RWPE1 (cell line): ENCODE results near the gene CDK5.

Source experiments
- CTCF ChIA-PET: fragments of 350-600 bp; sonication (Branson Sonifier 250); formaldehyde crosslinking; extraction: SDS; loops from one replicate; lab custom pipeline; 2021; lab: Yijun Ruan, JAX
- POLR2A ChIA-PET: fragments of 400-600 bp; formaldehyde crosslinking; extraction: SDS; loops from one replicate; lab custom pipeline; 2020; ENCODE audit warnings: antibody characterized with exemption; ENCODE audit not compliant: low non-redundant PET; lab: Yijun Ruan, JAX
- DNase-seq: peaks from one replicate; pipeline ENCODE4 v3.0.0; 2012; ENCODE audit warnings: low spot score
- H3K27ac ChIP-seq: fragments of 450-650 bp; 2 replicates; pipeline ENCODE4 v1.5.1; 2017
- TF ChIP-seq, protein P1 (sequence below): fragments of 450-650 bp; conservative IDR thresholded peaks from 2 replicates; pipeline ENCODE4 v1.5.1; 2017; ENCODE audit warnings: low read depth, mild to moderate bottlenecking

The CDK5 gene

DNA sequence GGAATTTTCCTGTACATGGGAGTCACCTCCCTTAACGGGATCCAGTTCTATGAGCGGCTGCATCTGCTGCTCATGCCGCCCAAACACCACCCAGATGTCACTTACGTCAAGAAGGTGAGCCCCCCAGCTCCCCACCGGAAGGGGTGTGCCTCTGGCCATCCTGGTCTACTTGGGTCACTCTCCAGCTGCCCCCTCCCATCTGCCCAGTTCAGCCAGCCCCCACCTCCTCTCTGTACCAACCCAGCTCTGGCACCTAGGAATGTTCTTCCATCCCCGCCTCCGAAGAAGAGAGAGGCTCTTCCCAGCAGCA is 17.9 kb upstream of the CDK5 start:
- DNase-seq: no peak
- CTCF ChIA-PET: no interaction called here
- peak overlapping the region; percentile 99 for H3K27ac ChIP-seq
- TF ChIP-seq, protein P1, sequence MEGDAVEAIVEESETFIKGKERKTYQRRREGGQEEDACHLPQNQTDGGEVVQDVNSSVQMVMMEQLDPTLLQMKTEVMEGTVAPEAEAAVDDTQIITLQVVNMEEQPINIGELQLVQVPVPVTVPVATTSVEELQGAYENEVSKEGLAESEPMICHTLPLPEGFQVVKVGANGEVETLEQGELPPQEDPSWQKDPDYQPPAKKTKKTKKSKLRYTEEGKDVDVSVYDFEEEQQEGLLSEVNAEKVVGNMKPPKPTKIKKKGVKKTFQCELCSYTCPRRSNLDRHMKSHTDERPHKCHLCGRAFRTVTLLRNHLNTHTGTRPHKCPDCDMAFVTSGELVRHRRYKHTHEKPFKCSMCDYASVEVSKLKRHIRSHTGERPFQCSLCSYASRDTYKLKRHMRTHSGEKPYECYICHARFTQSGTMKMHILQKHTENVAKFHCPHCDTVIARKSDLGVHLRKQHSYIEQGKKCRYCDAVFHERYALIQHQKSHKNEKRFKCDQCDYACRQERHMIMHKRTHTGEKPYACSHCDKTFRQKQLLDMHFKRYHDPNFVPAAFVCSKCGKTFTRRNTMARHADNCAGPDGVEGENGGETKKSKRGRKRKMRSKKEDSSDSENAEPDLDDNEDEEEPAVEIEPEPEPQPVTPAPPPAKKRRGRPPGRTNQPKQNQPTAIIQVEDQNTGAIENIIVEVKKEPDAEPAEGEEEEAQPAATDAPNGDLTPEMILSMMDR: no peak
- POLR2A ChIA-PET: no interaction called here

DNA sequence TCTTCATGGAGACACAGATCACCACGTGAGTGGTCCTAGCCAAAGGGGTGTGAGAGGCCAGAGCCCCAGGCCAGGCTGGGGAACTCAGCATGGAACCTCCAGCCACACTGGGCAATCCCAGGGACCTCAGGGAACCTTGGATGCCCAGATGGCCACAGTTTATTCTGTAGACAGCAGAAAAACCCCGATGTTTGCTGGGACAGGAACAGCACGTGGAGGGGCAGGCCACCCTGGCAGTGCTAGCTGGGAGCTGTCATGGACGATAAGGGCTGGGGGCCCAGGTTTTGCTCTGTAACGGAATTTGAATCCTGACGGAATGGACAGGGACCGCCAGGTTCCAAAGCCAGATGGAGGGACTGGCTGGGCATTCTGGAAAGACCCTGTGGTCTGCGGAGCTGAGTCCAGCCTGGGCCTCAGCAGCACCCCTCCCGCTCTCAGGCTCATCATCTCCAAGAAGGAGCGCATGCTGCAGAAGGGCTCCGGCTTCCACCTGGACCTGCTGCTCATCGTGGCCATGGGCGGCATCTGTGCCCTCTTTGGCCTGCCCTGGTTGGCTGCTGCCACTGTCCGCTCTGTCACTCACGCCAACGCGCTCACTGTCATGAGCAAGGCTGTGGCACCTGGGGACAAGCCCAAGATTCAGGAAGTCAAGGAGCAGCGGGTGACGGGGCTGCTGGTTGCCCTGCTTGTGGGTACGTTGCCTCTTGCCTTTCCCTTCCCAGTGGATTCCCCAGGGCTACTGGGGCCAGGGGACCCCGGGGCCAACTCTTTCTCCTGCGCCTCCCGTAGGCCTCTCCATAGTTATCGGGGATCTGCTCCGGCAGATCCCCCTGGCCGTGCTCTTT is 17.3 kb upstream of the CDK5 start:
- peak overlapping the region; percentile 99 for H3K27ac ChIP-seq
- no peak for DNase-seq
- TF ChIP-seq, protein P1: no peak
- POLR2A ChIA-PET: no interaction called here
- CTCF ChIA-PET: interaction anchor here (0.6 kb wide), 1 partner anchor 46 kb away, joined by 3 read pairs; no protein-coding TSS in a partner anchor

DNA sequence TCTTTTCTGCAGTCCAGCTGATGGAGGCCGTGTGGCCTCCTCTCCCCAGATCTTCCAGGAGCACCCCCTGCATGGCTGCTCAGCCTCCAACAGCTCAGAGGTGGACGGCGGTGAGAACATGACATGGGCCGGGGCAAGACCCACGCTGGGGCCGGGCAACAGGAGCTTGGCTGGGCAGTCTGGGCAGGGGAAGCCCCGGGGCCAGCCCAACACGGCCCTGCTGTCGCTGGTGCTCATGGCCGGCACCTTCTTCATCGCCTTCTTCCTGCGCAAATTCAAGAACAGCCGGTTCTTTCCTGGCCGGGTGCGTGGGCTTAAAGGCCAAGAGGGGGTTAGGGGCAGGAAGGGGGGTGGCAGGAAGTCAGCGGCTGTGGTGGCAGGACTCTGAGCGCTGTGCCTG is 16.3 kb upstream of the CDK5 start:
- TF ChIP-seq, protein P1: no peak
- ChIA-PET CTCF (interaction anchor here (1.2 kb wide), 1 partner anchor 37 kb away, joined by 5 read pairs; no protein-coding TSS in a partner anchor), POLR2A (no interaction called here)
- no peak for DNase-seq
- H3K27ac ChIP-seq: peak overlapping the region; percentile 99

DNA sequence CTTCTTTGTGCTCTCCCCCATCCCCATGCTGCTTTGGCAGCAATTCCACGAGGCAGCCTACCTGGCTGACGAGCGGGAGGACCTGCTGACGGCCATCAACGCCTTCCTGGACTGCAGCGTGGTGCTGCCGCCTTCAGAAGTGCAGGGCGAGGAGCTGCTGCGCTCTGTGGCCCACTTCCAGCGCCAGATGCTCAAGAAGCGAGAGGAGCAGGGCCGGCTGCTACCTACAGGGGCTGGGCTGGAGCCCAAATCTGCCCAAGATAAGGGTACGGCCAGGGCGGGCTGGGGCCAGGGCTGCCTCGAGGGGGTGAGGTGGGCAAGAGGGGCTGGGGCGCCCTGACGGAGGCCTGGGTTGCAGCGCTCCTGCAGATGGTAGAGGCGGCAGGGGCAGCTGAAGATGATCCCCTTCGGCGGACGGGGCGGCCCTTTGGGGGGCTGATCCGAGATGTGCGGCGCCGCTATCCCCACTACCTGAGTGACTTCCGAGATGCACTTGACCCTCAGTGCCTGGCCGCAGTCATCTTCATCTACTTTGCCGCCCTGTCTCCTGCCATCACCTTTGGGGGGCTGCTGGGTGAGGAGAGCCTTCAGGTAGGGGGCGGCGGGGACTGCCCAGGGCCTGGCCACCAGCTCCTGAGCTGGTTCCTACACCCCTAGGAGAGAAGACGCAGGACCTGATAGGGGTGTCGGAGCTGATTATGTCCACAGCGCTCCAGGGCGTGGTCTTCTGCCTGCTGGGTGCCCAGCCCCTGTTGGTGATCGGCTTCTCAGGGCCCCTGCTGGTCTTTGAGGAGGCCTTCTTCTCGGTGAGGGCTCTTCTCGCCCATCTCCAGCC is 13.6 kb upstream of the CDK5 start:
- POLR2A ChIA-PET: no interaction called here
- DNase-seq: no peak
- TF ChIP-seq, protein P1: no peak
- peak overlapping the region; percentile 99 for H3K27ac ChIP-seq
- CTCF ChIA-PET: no interaction called here

DNA sequence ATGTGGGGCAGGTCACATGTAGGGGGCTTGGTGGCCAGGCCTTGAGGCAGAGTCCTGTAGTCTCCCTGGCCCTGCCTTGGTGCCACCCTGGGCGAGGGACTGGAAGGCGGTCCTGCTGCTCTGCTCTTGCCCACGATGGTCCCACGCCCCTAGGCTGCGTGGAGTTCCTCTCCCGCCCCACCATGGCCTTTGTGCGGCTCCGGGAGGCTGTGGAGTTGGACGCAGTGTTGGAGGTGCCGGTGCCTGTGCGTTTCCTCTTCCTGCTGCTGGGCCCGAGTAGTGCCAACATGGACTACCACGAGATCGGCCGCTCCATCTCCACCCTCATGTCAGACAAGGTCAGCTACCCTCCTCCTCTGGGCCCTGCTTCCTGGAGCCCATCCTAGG is 12.9 kb upstream of the CDK5 start:
- POLR2A ChIA-PET: no interaction called here
- TF ChIP-seq, protein P1: no peak
- CTCF ChIA-PET: no interaction called here
- no peak for DNase-seq
- peak overlapping the region; percentile 99; the same call in 1 of the 2 replicates for H3K27ac ChIP-seq

DNA sequence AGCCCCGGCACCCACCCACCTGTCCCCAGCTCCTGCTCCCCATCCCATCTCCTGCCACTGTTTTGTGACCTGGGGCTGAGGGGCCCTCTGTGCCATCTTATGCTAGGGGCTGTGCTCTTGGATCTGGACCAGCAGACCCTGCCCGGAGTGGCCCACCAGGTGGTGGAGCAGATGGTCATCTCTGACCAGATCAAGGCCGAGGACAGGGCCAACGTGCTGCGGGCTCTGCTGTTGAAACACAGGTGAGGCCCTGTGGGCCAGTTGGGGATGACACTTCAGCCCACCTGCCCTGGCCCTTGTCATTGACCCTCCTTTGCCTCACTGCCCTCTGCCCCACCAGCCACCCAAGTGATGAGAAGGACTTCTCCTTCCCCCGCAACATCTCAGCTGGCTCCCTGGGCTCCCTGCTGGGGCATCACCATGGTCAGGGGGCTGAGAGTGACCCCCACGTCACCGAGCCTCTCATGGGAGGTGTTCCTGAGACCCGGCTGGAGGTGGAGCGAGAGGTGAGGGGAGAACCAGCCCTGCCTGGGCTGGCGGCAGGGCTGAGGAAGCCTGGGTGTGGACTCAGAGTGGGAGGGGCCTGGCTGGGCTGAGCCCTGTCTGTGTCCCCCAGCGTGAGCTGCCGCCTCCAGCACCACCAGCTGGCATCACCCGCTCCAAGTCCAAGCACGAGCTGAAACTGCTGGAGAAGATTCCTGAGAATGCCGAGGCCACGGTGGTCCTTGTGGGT is 12.3 kb upstream of the CDK5 start:
- no peak for DNase-seq
- TF ChIP-seq, protein P1: no peak
- CTCF ChIA-PET: no interaction called here
- peak overlapping the region; percentile 8; the same call in 1 of the 2 replicates for H3K27ac ChIP-seq
- POLR2A ChIA-PET: no interaction called here
